HG03558 (cell line): ENCODE results near the gene QRICH2.
"Not testable (repeated sequence)": the region's sequence is repeated elsewhere in the genome, so short reads cannot be mapped to it uniquely, and the experiment has no call there.

ENCODE experiments used
- ATAC-seq: cut with Tn5 transposase; IDR thresholded peaks from one replicate; pipeline ENCODE4 v1.9.1; 2021; ENCODE audit warnings: moderate number of reproducible peaks; ENCODE audit not compliant: unreplicated experiment; ENCODE audit errors: extremely low read depth

QRICH2 gene

GRCh38 chr17:76329664-76330063, 21.6 kb upstream of the QRICH2 start:
- no peak for ATAC-seq

- ATAC-seq: no peak
Observed at GRCh38 chr17:76327696-76328095, 19.6 kb upstream of the QRICH2 start.

GRCh38 chr17:76326306-76326705, 18.2 kb upstream of the QRICH2 start:
- no peak for ATAC-seq

- no peak for ATAC-seq
Observed at GRCh38 chr17:76318586-76318985, 10.5 kb upstream of the QRICH2 start.

- ATAC-seq: no peak
Observed at GRCh38 chr17:76317535-76317934, 9.5 kb upstream of the QRICH2 start.

GRCh38 chr17:76314392-76315227, 6.5 kb upstream of the QRICH2 start:
- no peak for ATAC-seq

GRCh38 chr17:76312735-76313134, 4.7 kb upstream of the QRICH2 start:
- ATAC-seq: no peak

GRCh38 chr17:76309461-76309860, 1.4 kb upstream of the QRICH2 start:
- no peak for ATAC-seq

- ATAC-seq: no peak
Observed at GRCh38 chr17:76307299-76307965, 644 bp downstream of the QRICH2 start.

- ATAC-seq: not testable (repeated sequence)
Observed at GRCh38 chr17:76305135-76305454, 3.0 kb downstream of the QRICH2 start.

GRCh38 chr17:76304226-76305134, 3.6 kb downstream of the QRICH2 start:
- no peak for ATAC-seq

- no peak for ATAC-seq
Observed at GRCh38 chr17:76297436-76297835, 10.6 kb downstream of the QRICH2 start.

GRCh38 chr17:76296889-76297288, 11.2 kb downstream of the QRICH2 start:
- ATAC-seq: no peak

GRCh38 chr17:76296186-76296585, 11.9 kb downstream of the QRICH2 start:
- no peak for ATAC-seq

GRCh38 chr17:76293106-76293505, 15.0 kb downstream of the QRICH2 start:
- ATAC-seq: no peak

GRCh38 chr17:76292567-76292966, 15.5 kb downstream of the QRICH2 start:
- no peak for ATAC-seq

- ATAC-seq: no peak
Observed at GRCh38 chr17:76281573-76282371, 26.3 kb downstream of the QRICH2 start.

GRCh38 chr17:76280650-76281049, 27.4 kb downstream of the QRICH2 start:
- no peak for ATAC-seq

GRCh38 chr17:76279742-76280287, 28.3 kb downstream of the QRICH2 start:
- no peak for ATAC-seq
